Right renal cortex interstitium (tissue), 3 donors: ENCODE data around the gene LIN7C. TPM values are rescaled to one million over a fixed set of nuclear protein-coding genes. Genes with fewer than 3 reads are reported as not detected.

Experiments
- DNase-seq, 3 donors: peaks; one replicate each; pipeline ENCODE4 v3.0.0-alpha.2; 2013; ENCODE audit warnings: low read depth in 3 of 3, low spot score in 2 of 3
- polyA plus RNA-seq, 3 donors: library from polyadenylated mRNA; unstranded; fragments of 120-200 nt; gene quantifications; one replicate each; pipeline ENCODE4 v1.2.1, GENCODE V29; 2013; ENCODE audit not compliant: insufficient read length in 3 of 3

Gene LIN7C
- polyA plus RNA-seq, 3 donors, result 23.6 to 25.9 (median 25.3) TPM

GRCh38 chr11:27471589-27472397, 34.8 kb downstream of the LIN7C start:
- no peak for DNase-seq

- no peak for DNase-seq
Observed at GRCh38 chr11:27470826-27471588, 35.6 kb downstream of the LIN7C start.

DNA sequence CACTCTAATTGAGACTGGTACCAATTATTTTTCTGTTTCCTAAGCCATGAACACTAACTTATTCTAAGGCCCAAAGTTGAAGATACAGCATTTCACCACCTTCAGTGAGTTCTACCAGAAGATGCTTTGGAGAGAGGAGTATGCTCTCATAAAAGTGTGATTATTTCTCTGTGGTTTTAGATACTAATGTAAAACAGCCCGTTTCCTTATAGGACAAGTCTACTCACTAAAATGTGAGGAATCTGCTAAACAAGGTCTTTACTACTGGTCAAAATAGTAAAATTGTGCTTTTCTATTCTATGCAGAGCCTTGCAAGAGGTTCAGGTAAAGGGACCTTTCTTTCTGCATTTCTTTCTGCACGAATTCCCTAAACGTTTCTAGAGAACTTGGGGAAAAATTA, 36.4 kb downstream of the LIN7C start:
- no peak for DNase-seq

- no peak for DNase-seq
Observed at GRCh38 chr11:27468995-27469695, 37.4 kb downstream of the LIN7C start.

GRCh38 chr11:27468209-27468994, 38.2 kb downstream of the LIN7C start:
- no peak for DNase-seq

GRCh38 chr11:27467181-27467913, 39.2 kb downstream of the LIN7C start:
- no peak for DNase-seq

GRCh38 chr11:27466363-27466762, 40.2 kb downstream of the LIN7C start:
- no peak for DNase-seq

GRCh38 chr11:27465629-27466028, 40.9 kb downstream of the LIN7C start:
- no peak for DNase-seq

GRCh38 chr11:27464909-27465308, 41.7 kb downstream of the LIN7C start:
- DNase-seq, result no peak

DNA sequence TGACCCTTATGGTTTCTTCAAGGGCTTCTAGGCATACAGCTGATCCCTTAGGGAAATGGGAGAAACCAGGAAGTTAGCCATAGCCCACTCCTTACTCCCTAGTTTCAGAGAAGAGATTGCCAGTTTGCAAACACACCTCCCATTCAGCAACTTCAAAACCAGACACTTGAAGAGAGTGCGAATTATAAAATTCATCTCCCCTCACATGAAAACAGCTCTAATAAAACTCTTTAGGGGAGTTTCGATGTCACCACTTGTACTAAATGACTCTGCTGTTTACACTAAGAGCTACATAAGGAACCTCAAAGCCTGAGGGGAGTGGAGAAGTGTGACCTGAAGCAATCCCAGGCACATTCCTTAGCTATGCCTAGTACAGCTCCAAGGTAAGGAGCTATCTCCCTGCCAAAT, 42.3 kb downstream of the LIN7C start:
- no peak for DNase-seq

DNA sequence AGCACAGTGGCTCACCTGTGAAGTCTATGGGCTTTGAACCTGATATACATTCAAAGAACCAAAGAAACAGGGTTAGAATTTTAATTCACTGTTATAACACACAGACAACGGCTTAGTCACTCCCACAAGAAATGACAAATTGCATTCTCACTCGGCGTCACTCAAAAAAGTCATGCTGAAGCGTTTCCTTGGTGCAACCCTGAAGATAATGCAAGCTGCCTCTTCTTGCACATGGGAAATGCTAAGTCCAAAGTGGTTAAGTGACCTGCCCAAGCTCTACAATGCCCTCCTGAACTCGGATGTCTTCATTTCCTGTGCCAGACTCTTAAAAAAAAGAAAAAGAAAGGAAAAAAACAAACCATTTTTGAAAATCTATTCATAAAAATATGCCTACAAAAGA, 44.0 kb downstream of the LIN7C start:
- DNase-seq, result no peak

GRCh38 chr11:27460158-27460978, 46.2 kb downstream of the LIN7C start:
- no peak for DNase-seq

- no peak for DNase-seq
Observed at GRCh38 chr11:27459191-27459590, 47.4 kb downstream of the LIN7C start.

DNA sequence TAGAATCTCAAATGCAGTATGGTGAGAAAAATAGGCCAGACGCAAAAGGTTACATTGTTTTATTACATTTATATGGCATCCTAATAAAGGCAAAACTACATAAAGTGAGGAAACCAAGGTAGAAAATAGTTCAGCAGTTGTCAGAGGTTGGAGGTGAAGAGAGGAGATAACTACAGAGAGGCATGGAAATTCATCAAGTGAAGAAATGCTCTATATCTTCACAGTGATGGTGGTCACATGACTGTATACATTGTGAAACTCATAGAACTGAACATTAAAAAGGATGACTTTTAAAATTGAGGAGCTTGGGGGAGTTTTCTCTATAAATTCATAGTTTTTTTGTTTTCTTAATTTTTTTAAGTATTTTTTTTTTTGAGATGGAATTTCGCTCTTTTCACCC, 48.4 kb downstream of the LIN7C start:
- DNase-seq, result no peak

- no peak for DNase-seq
Observed at GRCh38 chr11:27456795-27457329, 49.7 kb downstream of the LIN7C start.

GRCh38 chr11:27456140-27456794, 50.3 kb downstream of the LIN7C start:
- no peak for DNase-seq

DNA sequence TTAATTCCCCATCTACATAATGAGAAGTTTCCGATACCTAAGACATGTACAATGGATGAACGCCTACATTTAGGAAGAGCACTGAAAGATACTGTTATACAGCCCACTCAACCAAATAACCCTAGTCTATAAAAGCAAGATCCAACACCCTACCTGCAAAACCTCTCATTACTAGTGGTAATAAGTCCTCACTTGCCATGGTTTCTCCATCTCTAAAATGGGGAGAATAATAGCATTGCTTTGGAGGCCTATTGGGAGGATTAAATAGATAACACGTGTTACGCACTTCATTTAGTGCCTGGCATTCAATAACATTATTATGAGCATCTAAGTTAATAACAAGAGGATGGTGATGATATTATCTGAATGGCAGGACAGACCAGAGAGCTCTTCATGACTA, 50.9 kb downstream of the LIN7C start:
- DNase-seq, result no peak

GRCh38 chr11:27453701-27454100, 52.9 kb downstream of the LIN7C start:
- no peak for DNase-seq
